ENCODE data around the gene MEX3B.
"Not testable (repeated sequence)": the region's sequence is repeated elsewhere in the genome, so short reads cannot be mapped to it uniquely, and the experiment has no call there.

Gene MEX3B

GRCh38 chr15:82017656-82018055, 28.2 kb downstream of the MEX3B start:
- no peak overlapping the region for H3K4me3 ChIP-seq (ENCODE audit: low read depth, low read length)
- no peak for TF ChIP-seq CTCF (IDR thresholded peaks at IDR 0.05; ENCODE audit: low read depth, low read length, missing control alignments)
- in situ Hi-C loops (cut with HindIII; ENCODE audit: low sequenced_read_pairs): no loop called here
- no peak for DNase-seq (ENCODE audit: low read depth)

GRCh38 chr15:82014989-82015388, 30.8 kb downstream of the MEX3B start:
- DNase-seq (ENCODE audit: low read depth): no peak
- no peak overlapping the region for H3K4me3 ChIP-seq (ENCODE audit: low read depth, low read length)
- no peak for TF ChIP-seq CTCF (IDR thresholded peaks at IDR 0.05; ENCODE audit: low read depth, low read length, missing control alignments)
- in situ Hi-C loops (cut with HindIII; ENCODE audit: low sequenced_read_pairs): no loop called here

GRCh38 chr15:82012908-82013307, 32.9 kb downstream of the MEX3B start:
- in situ Hi-C loops (cut with HindIII; ENCODE audit: low sequenced_read_pairs): no loop called here
- TF ChIP-seq CTCF (IDR thresholded peaks at IDR 0.05; ENCODE audit: low read depth, low read length, missing control alignments): no peak
- no peak for DNase-seq (ENCODE audit: low read depth)
- no peak overlapping the region for H3K4me3 ChIP-seq (ENCODE audit: low read depth, low read length)

- no peak for TF ChIP-seq CTCF (IDR thresholded peaks at IDR 0.05; ENCODE audit: low read depth, low read length, missing control alignments)
- in situ Hi-C loops (cut with HindIII; ENCODE audit: low sequenced_read_pairs): no loop called here
- DNase-seq (ENCODE audit: low read depth): no peak
- H3K4me3 ChIP-seq (ENCODE audit: low read depth, low read length): no peak overlapping the region
These were observed 40.6 kb downstream of the MEX3B start for GRCh38 chr15:82005239-82005638.

- H3K4me3 ChIP-seq (ENCODE audit: low read depth, low read length): no peak overlapping the region
- in situ Hi-C loops (cut with HindIII; ENCODE audit: low sequenced_read_pairs): no loop called here
- DNase-seq (ENCODE audit: low read depth): no peak
- TF ChIP-seq CTCF (IDR thresholded peaks at IDR 0.05; ENCODE audit: low read depth, low read length, missing control alignments): no peak
These were observed 41.9 kb downstream of the MEX3B start for GRCh38 chr15:82003916-82004315.

- in situ Hi-C loops (cut with HindIII; ENCODE audit: low sequenced_read_pairs); H3K4me3 ChIP-seq (ENCODE audit: low read depth, low read length); DNase-seq (ENCODE audit: low read depth): not testable (repeated sequence)
These were observed 50.7 kb downstream of the MEX3B start for GRCh38 chr15:81995081-81995480.

GRCh38 chr15:81992523-81992922, 53.3 kb downstream of the MEX3B start:
- DNase-seq (ENCODE audit: low read depth): no peak
- in situ Hi-C loops (cut with HindIII; ENCODE audit: low sequenced_read_pairs): no loop called here
- TF ChIP-seq CTCF (IDR thresholded peaks at IDR 0.05; ENCODE audit: low read depth, low read length, missing control alignments): no peak
- H3K4me3 ChIP-seq (ENCODE audit: low read depth, low read length): no peak overlapping the region
